ENCODE data around the gene FLRT2.

- TF ChIP-seq CTCF (conservative IDR thresholded peaks at IDR 0.05; ENCODE audit: low read depth, low read length) (no peak), POLR2A (IDR thresholded peaks at IDR 0.05; ENCODE audit: low read depth, low read length) (no peak), USF2 (IDR thresholded peaks at IDR 0.05; ENCODE audit: low read depth, low read length) (no peak), MAFK (IDR thresholded peaks at IDR 0.05; ENCODE audit: low read depth, low read length) (no peak), MXI1 (IDR thresholded peaks at IDR 0.05; ENCODE audit: borderline replicate concordance, low read depth, low read length) (no peak), MAZ (IDR thresholded peaks at IDR 0.05; ENCODE audit: borderline replicate concordance, low read depth, low read length) (no peak), NFE2L2 (IDR thresholded peaks at IDR 0.05; ENCODE audit: low read depth, low read length) (no peak), FOS (IDR thresholded peaks at IDR 0.05; ENCODE audit: low read depth, low read length) (no peak), RAD21 (IDR thresholded peaks at IDR 0.05; ENCODE audit: low read length) (no peak), CEBPB (IDR thresholded peaks at IDR 0.05; ENCODE audit: low read depth, low read length) (no peak), BHLHE40 (IDR thresholded peaks at IDR 0.05; ENCODE audit: low read depth, low read length) (no peak)
Observed at GRCh38 chr14:85590784-85591183, 60.8 kb downstream of the FLRT2 start.
